H1 (cell line): ENCODE data around the gene CHCHD3. TPM values are rescaled to one million over a fixed set of nuclear protein-coding genes. Genes with fewer than 3 reads are reported as not detected.

ENCODE experiments used
- POU5F1 ChIP-seq: IDR thresholded peaks from 2 replicates; pipeline ENCODE4 v1.6.1; 2011; ENCODE audit warnings: low read depth, mild to moderate bottlenecking, low read length, moderate library complexity
- polyA plus RNA-seq, 7 experiments: library from polyadenylated mRNA; depleted of rRNA in 3 of 7; stranded (reverse) in 5 of 7; unstranded in 2 of 7; fragments of >200 nt in 5 of 7; fragments of 200-250 nt in 2 of 7; gene quantifications; 1 replicate in 5 of 7; 2 replicates in 1 of 7; 4 replicates in 1 of 7; pipeline versions ENCODE4 v1.2.1 to v1.2.3, GENCODE V29; 2011 to 2013; ENCODE audit warnings: missing spikeins in 2 of 7, mixed read lengths in 2 of 7
- total RNA-seq: library from RNA; stranded (reverse); fragmentation: NEBNext Ultra II Directional; extraction: Animal tissue kit (Norgen Biotek cat#: 25700); gene quantifications from 2 replicates; pipeline ENCODE4 v1.2.1, GENCODE V29; 2021
- TF ChIP-seq, protein P1 (sequence below), 3 experiments: IDR thresholded peaks; 1 replicate in 2 of 3; 2 replicates in 1 of 3; pipeline versions ENCODE4 v1.5.1 to v1.6.1; 2011; ENCODE audit warnings: low read length in 3 of 3, mild to moderate bottlenecking in 3 of 3, inconsistent platforms in 2 of 3, low read depth in 1 of 3, moderate library complexity in 1 of 3; ENCODE audit not compliant: insufficient read depth in 1 of 3; ENCODE audit errors: control extremely low read depth in 1 of 3

CHCHD3 gene
- total and polyA plus RNA-seq, 2 of the 8 experiments (the other 6 are each of a cell fraction or from before 2014, with no cell fraction given): 42.9 to 137 TPM

DNA sequence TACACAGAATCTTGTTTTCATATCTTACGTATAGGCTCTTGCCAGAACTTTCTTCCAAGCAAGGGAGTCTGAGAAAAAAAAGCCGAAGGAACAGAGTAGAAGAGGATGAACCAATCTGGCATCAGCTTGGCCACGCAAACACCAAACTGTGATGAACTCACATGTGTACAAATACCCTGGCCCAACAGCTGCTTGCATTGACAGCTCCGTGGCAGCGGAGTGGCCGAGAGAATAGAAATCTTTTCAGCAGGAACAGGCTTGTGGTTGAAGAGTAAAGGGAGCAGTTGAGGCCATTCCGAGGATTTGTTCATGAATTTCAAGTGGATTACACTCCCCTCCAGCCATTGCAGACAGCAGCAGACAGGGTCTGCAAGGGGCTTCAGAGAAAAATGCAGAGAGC is 331.8 kb downstream of the CHCHD3 start (continued):
- TF ChIP-seq, protein P1, sequence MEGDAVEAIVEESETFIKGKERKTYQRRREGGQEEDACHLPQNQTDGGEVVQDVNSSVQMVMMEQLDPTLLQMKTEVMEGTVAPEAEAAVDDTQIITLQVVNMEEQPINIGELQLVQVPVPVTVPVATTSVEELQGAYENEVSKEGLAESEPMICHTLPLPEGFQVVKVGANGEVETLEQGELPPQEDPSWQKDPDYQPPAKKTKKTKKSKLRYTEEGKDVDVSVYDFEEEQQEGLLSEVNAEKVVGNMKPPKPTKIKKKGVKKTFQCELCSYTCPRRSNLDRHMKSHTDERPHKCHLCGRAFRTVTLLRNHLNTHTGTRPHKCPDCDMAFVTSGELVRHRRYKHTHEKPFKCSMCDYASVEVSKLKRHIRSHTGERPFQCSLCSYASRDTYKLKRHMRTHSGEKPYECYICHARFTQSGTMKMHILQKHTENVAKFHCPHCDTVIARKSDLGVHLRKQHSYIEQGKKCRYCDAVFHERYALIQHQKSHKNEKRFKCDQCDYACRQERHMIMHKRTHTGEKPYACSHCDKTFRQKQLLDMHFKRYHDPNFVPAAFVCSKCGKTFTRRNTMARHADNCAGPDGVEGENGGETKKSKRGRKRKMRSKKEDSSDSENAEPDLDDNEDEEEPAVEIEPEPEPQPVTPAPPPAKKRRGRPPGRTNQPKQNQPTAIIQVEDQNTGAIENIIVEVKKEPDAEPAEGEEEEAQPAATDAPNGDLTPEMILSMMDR (IDR thresholded peaks at IDR 0.05; ENCODE audit: control extremely low read depth in 1 of 3, insufficient read depth in 1 of 3, low read depth in 1 of 3, low read length in 3 of 3): no peak
- TF ChIP-seq POU5F1: no peak
- TF ChIP-seq, all 59 proteins: peak for 0
